H1 (cell line): ENCODE measurements around the gene QSER1. TPM values are rescaled to one million over a fixed set of nuclear protein-coding genes. Genes with fewer than 3 reads are reported as not detected.

Experiments used
- KDM1A ChIP-seq: fragments of 200-600, 300-600 bp; sonication (generic); IDR thresholded peaks from 2 replicates; pipeline ENCODE4 v1.7.1; 2016; ENCODE audit warnings: mild to moderate bottlenecking, low read length, borderline replicate concordance
- RAD21 ChIP-seq, 2 experiments: IDR thresholded peaks in 1 of 2; conservative IDR thresholded peaks in 1 of 2; 2 replicates each; pipeline ENCODE4 v1.6.1; 2011; ENCODE audit warnings: low read depth in 2 of 2, low read length in 2 of 2, improper control_type of control experiment in 1 of 2, inconsistent platforms in 1 of 2, mild to moderate bottlenecking in 1 of 2, moderate library complexity in 1 of 2
- polyA plus RNA-seq, 7 experiments: library from polyadenylated mRNA; depleted of rRNA in 3 of 7; stranded (reverse) in 5 of 7; unstranded in 2 of 7; fragments of >200 nt in 5 of 7; fragments of 200-250 nt in 2 of 7; gene quantifications; 1 replicate in 5 of 7; 2 replicates in 1 of 7; 4 replicates in 1 of 7; pipeline versions ENCODE4 v1.2.1 to v1.2.3, GENCODE V29; 2011 to 2013; ENCODE audit warnings: missing spikeins in 2 of 7, mixed read lengths in 2 of 7
- total RNA-seq: library from RNA; stranded (reverse); fragmentation: NEBNext Ultra II Directional; extraction: Animal tissue kit (Norgen Biotek cat#: 25700); gene quantifications from 2 replicates; pipeline ENCODE4 v1.2.1, GENCODE V29; 2021

QSER1 gene
- total and polyA plus RNA-seq, 2 of the 8 experiments (the other 6 are each of a cell fraction or from before 2014, with no cell fraction given), result 29.3 to 117 TPM

DNA sequence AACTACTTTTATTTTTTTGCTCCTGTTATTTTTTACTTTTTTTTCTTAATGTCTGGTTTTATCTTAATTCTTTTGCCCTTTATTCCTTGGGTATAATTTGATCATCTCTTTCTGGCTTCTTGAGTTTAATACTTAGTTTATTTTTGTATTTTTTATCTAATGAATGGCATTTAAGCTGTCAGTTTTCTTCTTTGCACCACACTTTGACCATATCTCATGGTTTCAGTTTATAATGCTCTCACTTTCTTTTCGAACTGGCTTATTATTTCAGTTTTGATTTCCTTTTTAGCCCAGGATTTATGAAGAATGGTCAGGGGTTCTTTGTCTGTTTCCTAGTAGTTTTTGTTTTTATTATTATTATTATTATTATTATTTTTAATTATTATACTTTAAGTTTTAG is 48.3 kb downstream of the QSER1 start (continued):
- TF ChIP-seq KDM1A, result no peak
- TF ChIP-seq RAD21 (IDR thresholded peaks at IDR 0.05 in 1 of 2, conservative IDR thresholded peaks at IDR 0.05 in 1 of 2; ENCODE audit: low read depth in 2 of 2, low read length in 2 of 2), result no peak
- TF ChIP-seq, all 59 proteins: peak for 0
